ENCODE measurements around the gene FAM171A1.
"Not testable (repeated sequence)": the region's sequence is repeated elsewhere in the genome, so short reads cannot be mapped to it uniquely, and the experiment has no call there.

FAM171A1 gene

GRCh38 chr10:15370856-15371701, at the start of gene FAM171A1:
FAM171A1 (minus strand) TSS chr10:15371289; CDS start chr10:15371052, 237 bp downstream.
- DNase-seq, result peak in 11 of 14 donors; percentile 25 to 81 (median 41)

GRCh38 chr10:15420858-15421257, 49.8 kb upstream of the FAM171A1 start:
- DNase-seq, result no peak

DNA sequence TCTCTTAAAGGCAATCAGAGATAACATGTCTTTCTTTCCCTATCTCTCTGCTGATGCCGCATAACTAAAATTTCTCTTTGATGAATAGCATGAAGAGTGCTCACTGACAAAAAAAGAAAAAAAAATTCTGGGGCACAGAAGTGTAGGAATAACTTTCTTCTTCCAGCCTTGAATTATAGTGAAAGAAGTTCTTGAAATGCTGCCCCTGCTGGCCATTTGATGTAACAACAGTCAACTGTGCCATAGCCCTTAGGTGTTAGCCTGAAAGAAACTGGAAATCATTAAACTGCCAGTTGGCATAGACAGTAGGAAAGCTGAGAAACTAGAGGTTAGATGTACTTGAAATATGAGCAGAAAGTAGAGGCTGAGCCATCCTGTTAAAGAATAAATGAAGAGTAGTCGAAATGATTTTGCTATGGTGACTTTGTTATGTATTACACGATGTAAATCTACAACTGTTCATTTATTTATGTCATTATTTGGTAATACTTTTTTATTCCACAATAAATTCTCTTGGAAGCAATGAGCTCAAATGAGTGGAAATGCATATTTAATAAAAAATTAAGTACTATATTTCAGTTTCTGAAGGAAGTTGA, 48.3 kb upstream of the FAM171A1 start:
- DNase-seq, result peak in 1 of 14 donors; percentile 54

- DNase-seq, result no peak
Measured at GRCh38 chr10:15416034-15416433, 44.9 kb upstream of the FAM171A1 start.

- no peak for DNase-seq
Measured at GRCh38 chr10:15411010-15411409, 39.9 kb upstream of the FAM171A1 start.

GRCh38 chr10:15409350-15409749, 38.3 kb upstream of the FAM171A1 start:
- not testable (repeated sequence) for DNase-seq

GRCh38 chr10:15408557-15408956, 37.5 kb upstream of the FAM171A1 start:
- no peak for DNase-seq

- DNase-seq, result no peak
Measured at GRCh38 chr10:15405319-15405718, 34.2 kb upstream of the FAM171A1 start.

GRCh38 chr10:15401382-15401781, 30.3 kb upstream of the FAM171A1 start:
- no peak for DNase-seq

DNA sequence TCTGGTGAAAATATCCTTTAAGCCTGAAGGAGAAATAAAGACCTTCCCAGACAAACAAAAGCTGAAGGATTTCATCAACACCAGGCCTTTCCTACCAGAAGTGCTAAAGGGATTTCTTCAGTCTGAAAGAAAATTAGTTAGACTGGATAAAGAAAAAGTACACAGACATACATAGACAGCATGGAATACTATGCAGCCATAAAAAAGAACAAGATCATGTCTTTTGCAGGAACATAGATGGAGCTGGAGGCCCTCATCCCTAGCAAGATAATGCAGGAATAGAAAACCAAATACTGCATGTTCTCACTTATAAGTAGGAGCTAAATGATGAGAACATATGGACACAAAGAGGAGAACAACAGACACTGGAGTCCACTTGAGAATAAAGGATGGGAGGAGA, 29.4 kb upstream of the FAM171A1 start:
- not testable (repeated sequence) for DNase-seq

DNA sequence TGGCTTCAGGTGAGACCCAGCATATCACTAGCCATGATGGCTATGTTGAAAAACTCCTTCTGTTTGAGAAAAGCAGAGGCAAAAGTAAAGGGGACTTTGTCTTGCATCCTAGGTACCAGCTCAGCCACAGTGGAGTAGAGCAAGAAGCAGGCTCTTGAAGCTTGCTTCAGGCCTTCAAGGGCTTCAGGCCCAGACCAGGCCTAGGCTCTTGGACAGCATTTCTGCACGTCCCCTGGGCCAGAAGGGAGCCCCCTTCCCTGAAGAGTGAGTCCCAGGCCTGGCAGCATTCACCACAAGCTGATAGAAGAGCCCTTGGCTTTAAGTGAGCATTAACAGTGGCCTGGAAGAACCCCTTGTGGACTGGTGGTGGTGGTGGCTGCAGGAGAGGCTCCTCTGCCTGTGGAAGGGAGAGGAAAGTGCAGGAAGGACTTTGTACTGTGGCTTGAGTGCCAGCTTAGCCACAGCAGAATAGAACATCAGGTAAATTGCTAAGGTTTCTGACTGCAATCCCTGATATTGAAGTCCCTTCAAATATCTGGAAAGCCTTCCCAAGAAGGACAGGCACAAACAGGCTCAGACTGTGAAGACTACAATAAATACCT, 28.1 kb upstream of the FAM171A1 start:
- DNase-seq, result no peak

- DNase-seq, result no peak
Measured at GRCh38 chr10:15395935-15396334, 24.8 kb upstream of the FAM171A1 start.

- DNase-seq, result no peak
Measured at GRCh38 chr10:15393139-15393825, 22.2 kb upstream of the FAM171A1 start.

DNA sequence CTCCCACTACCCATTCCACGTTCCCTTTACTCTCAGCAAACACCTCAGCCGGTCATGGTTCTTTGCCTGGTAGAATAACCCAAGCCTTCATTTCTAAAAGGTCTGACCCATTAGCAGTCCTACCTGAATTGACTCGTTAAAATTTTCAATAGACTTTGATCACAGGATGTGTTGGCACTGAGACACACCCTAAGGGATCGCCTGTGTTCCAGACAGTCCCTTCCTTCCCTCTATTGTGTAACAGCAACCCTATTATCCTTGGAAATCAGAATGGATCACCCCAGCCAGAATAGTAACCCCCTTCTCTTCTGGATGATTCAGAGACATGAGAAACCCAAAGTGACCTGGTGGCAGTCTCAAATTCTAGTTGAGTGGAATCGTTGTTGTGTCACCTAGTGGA, 20.4 kb upstream of the FAM171A1 start:
- no peak for DNase-seq

GRCh38 chr10:15388172-15388571, 17.1 kb upstream of the FAM171A1 start:
- DNase-seq, result not testable (repeated sequence)

DNA sequence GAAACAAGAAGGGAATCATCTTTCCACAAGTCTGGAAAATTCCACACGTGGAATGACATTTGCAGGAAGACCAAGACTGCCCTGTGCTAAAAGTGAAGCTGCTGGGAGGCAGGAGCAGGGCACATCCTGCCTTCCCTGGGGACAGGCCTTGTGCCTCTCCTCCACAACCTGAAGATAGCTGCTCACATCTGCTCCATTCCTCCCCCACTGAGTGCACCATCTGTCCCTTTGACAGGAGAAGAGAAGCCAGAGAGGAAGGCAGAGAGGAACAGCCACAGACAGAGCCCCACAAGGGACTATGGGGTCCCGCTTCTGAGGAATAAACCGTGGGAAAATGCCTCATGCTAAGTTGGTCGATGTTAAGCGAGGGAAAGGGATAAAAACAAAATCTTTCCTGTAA, 15.9 kb upstream of the FAM171A1 start:
- DNase-seq, result peak in 2 of 14 donors; percentile 6 to 83

- no peak for DNase-seq
Measured at GRCh38 chr10:15385552-15386455, 14.7 kb upstream of the FAM171A1 start.

DNA sequence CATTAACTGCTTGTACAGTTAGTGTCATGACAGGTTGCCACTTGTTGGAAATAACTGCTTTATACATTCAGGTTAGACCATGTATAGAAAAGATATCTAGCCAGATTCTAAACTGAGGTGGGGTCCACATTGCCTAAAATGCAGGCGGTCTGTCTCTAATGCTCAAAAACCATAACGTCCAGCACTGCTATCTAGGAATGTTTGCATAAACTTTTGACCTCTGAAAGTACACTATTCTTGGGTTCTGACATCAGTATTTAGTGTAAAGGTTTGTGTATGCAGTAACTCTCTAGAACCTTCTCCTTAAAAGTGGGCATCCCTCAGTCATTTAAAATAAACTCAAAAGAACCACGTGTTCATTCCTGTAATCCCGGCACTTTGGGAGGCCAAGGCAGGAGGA, 10.3 kb upstream of the FAM171A1 start:
- no peak for DNase-seq

DNA sequence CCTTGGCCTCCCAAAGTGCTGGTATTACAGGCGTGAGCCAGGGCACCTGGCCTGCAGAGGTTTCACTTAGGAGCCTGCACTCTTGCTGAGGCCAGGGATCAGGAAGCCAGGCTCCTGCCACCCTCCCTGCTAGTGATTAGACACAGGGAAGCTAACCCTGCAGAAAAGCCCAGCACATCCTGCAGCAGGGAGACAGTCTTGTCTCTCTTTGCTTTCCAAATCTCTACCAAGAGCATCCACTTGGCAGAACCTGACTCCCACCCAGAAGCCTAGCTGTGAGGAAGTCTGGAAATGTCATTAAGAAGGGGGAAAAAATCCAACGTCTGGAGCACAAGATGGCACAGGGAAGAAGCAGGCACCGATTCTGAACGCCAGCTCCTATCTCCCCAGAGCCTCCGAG, 8.0 kb upstream of the FAM171A1 start:
- no peak for DNase-seq

DNA sequence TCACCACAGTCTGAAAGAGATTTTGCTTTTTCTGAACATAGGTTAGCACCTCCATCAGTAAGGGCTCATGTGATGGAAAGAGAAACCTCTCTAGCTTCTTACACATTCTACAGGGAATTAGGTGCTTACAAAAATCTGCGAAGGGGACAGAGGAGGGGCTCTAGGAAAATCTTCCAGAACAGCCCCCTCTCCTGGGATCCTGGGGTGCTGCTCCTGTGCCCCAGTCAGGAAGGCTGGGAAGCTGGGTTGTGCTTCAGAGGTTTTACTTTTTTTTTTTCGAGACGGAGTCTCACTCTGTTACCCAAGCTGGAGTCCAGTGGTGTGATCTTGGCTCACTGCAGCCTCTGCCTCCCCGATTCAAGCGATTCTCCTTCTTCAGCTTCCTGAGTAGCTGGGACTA, 7.5 kb upstream of the FAM171A1 start:
- no peak for DNase-seq

DNA sequence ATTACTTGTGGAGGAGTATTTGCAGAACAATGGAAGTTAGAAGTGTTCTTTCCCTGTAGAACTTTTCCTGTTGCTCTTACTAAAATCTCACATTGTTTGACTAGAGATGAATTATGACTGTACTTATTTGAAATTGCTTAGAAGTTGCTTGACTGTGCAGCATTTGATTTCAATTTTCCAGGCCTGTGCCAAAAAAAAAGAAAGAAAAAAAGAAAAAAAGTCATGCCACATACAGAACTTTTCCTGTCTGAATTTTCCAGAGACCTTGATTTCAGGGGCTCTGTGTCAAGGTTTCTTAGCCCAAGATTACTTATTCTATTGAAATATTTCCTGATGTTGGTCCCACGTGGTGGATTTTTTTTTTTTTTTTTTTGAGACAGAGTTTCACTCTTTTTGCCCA, 3.5 kb upstream of the FAM171A1 start:
- DNase-seq, result no peak

- DNase-seq, result no peak
Measured at GRCh38 chr10:15374156-15374555, 3.1 kb upstream of the FAM171A1 start.

Measured in C1 segment of cervical spinal cord (tissue), 14 donors.